HCT116 (cell line): ENCODE data around the gene MUC5B. TPM values are rescaled to one million over a fixed set of nuclear protein-coding genes. Genes with fewer than 3 reads are reported as not detected.

Source experiments
- ATAC-seq: fragments of 200-7000 bp; cut with Tn5 transposase; 2 replicates; pipeline ENCODE4 v1.9.1; 2020; ENCODE audit warnings: mild to moderate bottlenecking, moderate library complexity
- BruUV-seq: library from RNA; stranded (reverse); fragments of 400-500 nt; replicated peaks from 2 replicates; lab custom pipeline; 2021; lab: Mats Ljungman, UMichigan
- CTCF ChIA-PET: fragments of 300-600 bp; sonication (Branson Sonifier 250); formaldehyde crosslinking; loops from one replicate; lab custom pipeline; 2021; ENCODE audit warnings: antibody characterized with exemption; lab: Charles Lee
- POLR2A ChIA-PET: fragments of 300-600, 350-600 bp; sonication (Branson Sonifier 250); formaldehyde crosslinking; loops from one replicate; lab custom pipeline; 2021; ENCODE audit warnings: antibody characterized with exemption; lab: Charles Lee
- RAD21 ChIA-PET, 2 experiments: fragments of 300-600 bp; sonication (Branson Sonifier 250); formaldehyde crosslinking; loops; one replicate each; lab custom pipeline; 2023; ENCODE audit warnings: low total read pairs in 2 of 2; ENCODE audit not compliant: uncharacterized antibody in 2 of 2, unreplicated experiment in 2 of 2, low non-redundant PET in 1 of 2; lab: Charles Lee
- DNase-seq: peaks from one replicate; pipeline ENCODE4 v3.0.0-alpha.2; 2010; ENCODE audit warnings: low read depth, low spot score
- H2AFZ ChIP-seq: fragments of 200-600 bp; shearing (Covaris generic), sonication (generic); 2 replicates; pipeline ENCODE4 v1.6.1; 2017; ENCODE audit warnings: low read depth, mixed run types, mixed read lengths, antibody characterized with exemption, low read length; ENCODE audit not compliant: poor library complexity, severe bottlenecking
- H3K27ac ChIP-seq: 2 replicates; pipeline ENCODE4 v1.5.1; 2012; ENCODE audit warnings: low read depth, low read length
- H3K27me3 ChIP-seq: fragments of 200-600 bp; sonication (generic); 2 replicates; pipeline ENCODE4 v1.6.1; 2016; ENCODE audit warnings: mixed run types, low read length, mixed read lengths; ENCODE audit not compliant: insufficient read depth
- H3K36me3 ChIP-seq, 2 experiments: fragments of 200-500 bp in 1 of 2; fragments of 200-600 bp in 1 of 2; sonication (Bioruptor generic) in 1 of 2; sonication (generic) in 1 of 2; 2 replicates each; pipeline versions ENCODE4 v1.5.1 to v1.6.1; 2014 to 2016; ENCODE audit warnings: low read length in 2 of 2, inconsistent platforms in 1 of 2, mixed read lengths in 1 of 2, mixed run types in 1 of 2; ENCODE audit not compliant: insufficient read depth in 2 of 2, control insufficient read depth in 1 of 2
- H3K4me1 ChIP-seq, 2 experiments: fragments of 200-600 bp in 1 of 2; sonication (generic) in 1 of 2; 2 replicates each; pipeline versions ENCODE4 v1.5.1 to v1.6.1; 2012 to 2017; ENCODE audit warnings: low read length in 2 of 2, inconsistent platforms in 1 of 2, mild to moderate bottlenecking in 1 of 2, mixed read lengths in 1 of 2, mixed run types in 1 of 2, moderate library complexity in 1 of 2; ENCODE audit not compliant: insufficient read depth in 2 of 2, control insufficient read depth in 1 of 2
- H3K4me2 ChIP-seq: fragments of 200-600 bp; sonication (generic); 2 replicates; pipeline ENCODE4 v1.6.1; 2017; ENCODE audit warnings: mixed run types, low read length, mixed read lengths
- H3K4me3 ChIP-seq, 2 experiments: fragments of 200-600 bp in 1 of 2; sonication (generic) in 1 of 2; replicated peaks in 1 of 2; 2 replicates each; pipeline ENCODE4 v1.5.1; 2011 to 2016; ENCODE audit warnings: low read length in 2 of 2, control low read depth in 1 of 2, low read depth in 1 of 2, mild to moderate bottlenecking in 1 of 2, mixed read lengths in 1 of 2, mixed run types in 1 of 2
- H3K79me2 ChIP-seq: fragments of 200-600 bp; sonication (generic); 2 replicates; pipeline ENCODE4 v1.6.1; 2017; ENCODE audit warnings: mild to moderate bottlenecking, mixed run types, low read length, moderate library complexity, mixed read lengths; ENCODE audit not compliant: insufficient read depth
- H3K9ac ChIP-seq: fragments of 200-600 bp; sonication (generic); 2 replicates; pipeline ENCODE4 v1.6.1; 2016; ENCODE audit warnings: low read length, mixed read lengths
- H3K9me2 ChIP-seq: fragments of 200-600 bp; sonication (generic), shearing (Covaris generic); 2 replicates; pipeline ENCODE4 v1.6.1; 2017; ENCODE audit warnings: mixed run types, mild to moderate bottlenecking, moderate library complexity; ENCODE audit not compliant: insufficient read depth
- H3K9me3 ChIP-seq, 2 experiments: fragments of 200-500 bp in 1 of 2; fragments of 200-600 bp in 1 of 2; sonication (Bioruptor generic) in 1 of 2; sonication (generic) in 1 of 2; 2 replicates each; pipeline ENCODE4 v1.6.1; 2014 to 2017; ENCODE audit warnings: low read length in 2 of 2, mixed read lengths in 2 of 2, inconsistent platforms in 1 of 2, low read depth in 1 of 2, mild to moderate bottlenecking in 1 of 2, mixed run types in 1 of 2, moderate library complexity in 1 of 2; ENCODE audit not compliant: control insufficient read depth in 1 of 2, insufficient read depth in 1 of 2
- H4K20me1 ChIP-seq: fragments of 200-600 bp; sonication (generic), shearing (Covaris generic); 2 replicates; pipeline ENCODE4 v1.6.1; 2017; ENCODE audit warnings: mixed run types, mild to moderate bottlenecking, moderate library complexity; ENCODE audit not compliant: insufficient read depth
- CBX3 ChIP-seq: IDR thresholded peaks from 2 replicates; pipeline ENCODE4 v1.6.1; 2012; ENCODE audit warnings: low read depth
- CEBPB ChIP-seq: IDR thresholded peaks from 2 replicates; pipeline ENCODE4 v1.6.1; 2012; ENCODE audit warnings: low read depth
- EGR1 ChIP-seq: IDR thresholded peaks from 2 replicates; pipeline ENCODE4 v1.6.1; 2012; ENCODE audit warnings: low read depth
- EZH2 ChIP-seq: fragments of 200-600 bp; sonication (generic); IDR thresholded peaks from 2 replicates; pipeline ENCODE4 v1.6.1; 2017; ENCODE audit warnings: antibody characterized with exemption, mixed run types
- FOSL1 ChIP-seq: IDR thresholded peaks from 2 replicates; pipeline ENCODE4 v1.6.1; 2012; ENCODE audit warnings: low read depth
- JUND ChIP-seq: IDR thresholded peaks from 2 replicates; pipeline ENCODE4 v1.6.1; 2012
- POLR2A ChIP-seq: IDR thresholded peaks from 2 replicates; pipeline ENCODE4 v1.7.0; 2011; ENCODE audit warnings: borderline replicate concordance; ENCODE audit not compliant: insufficient read depth, insufficient read length; ENCODE audit errors: extremely low read depth
- RAD21 ChIP-seq: IDR thresholded peaks from 2 replicates; pipeline ENCODE4 v1.6.1; 2012; ENCODE audit warnings: low read depth, mild to moderate bottlenecking
- YY1 ChIP-seq: IDR thresholded peaks from 2 replicates; pipeline ENCODE4 v1.6.1; 2011; ENCODE audit warnings: low read length, low read depth, moderate library complexity, mild to moderate bottlenecking; ENCODE audit not compliant: insufficient replicate concordance; ENCODE audit errors: extremely low read depth
- ZFX ChIP-seq: fragments of 450-650 bp; IDR thresholded peaks from 2 replicates; pipeline ENCODE4 v1.6.1; 2017
- ZNF274 ChIP-seq: fragments of 200-500 bp; sonication (Bioruptor generic); IDR thresholded peaks from 2 replicates; pipeline ENCODE4 v1.6.1; 2014; ENCODE audit warnings: mild to moderate bottlenecking, low read depth, low read length, inconsistent platforms
- intact Hi-C: fragments of 100-400 bp; cut with micrococcal nuclease; formaldehyde crosslinking; loops from 2 replicates; pipeline ENCODE4 v1.10.0; 2022
- total RNA-seq: library from RNA; stranded (reverse); gene quantifications from one replicate; pipeline ENCODE4 v1.2.1, GENCODE V29; 2021; ENCODE audit not compliant: unreplicated experiment
- TF ChIP-seq, protein P1 (sequence below): IDR thresholded peaks from 2 replicates; pipeline ENCODE4 v1.6.1; 2012; ENCODE audit warnings: low read depth
- TF ChIP-seq, protein P2 (sequence below): IDR thresholded peaks from 2 replicates; pipeline ENCODE4 v1.6.1; 2012
- TF ChIP-seq, protein P3 (sequence below): IDR thresholded peaks from 2 replicates; pipeline ENCODE4 v1.6.1; 2012
- TF ChIP-seq, protein P4 (sequence below), 3 experiments: fragments of 200-600 bp in 1 of 3; sonication (generic) in 1 of 3; IDR thresholded peaks in 2 of 3; conservative IDR thresholded peaks in 1 of 3; 2 replicates each; pipeline ENCODE4 v1.5.1; 2012 to 2017; ENCODE audit warnings: low read depth in 2 of 3, low read length in 2 of 3, antibody characterized with exemption in 1 of 3, borderline replicate concordance in 1 of 3, control low read depth in 1 of 3, mild to moderate bottlenecking in 1 of 3, mixed read lengths in 1 of 3, mixed run types in 1 of 3, moderate library complexity in 1 of 3; ENCODE audit not compliant: insufficient read depth in 1 of 3

The MUC5B gene
- total RNA-seq, 1 experiment from 2014 or later, result 1.5 TPM

DNA sequence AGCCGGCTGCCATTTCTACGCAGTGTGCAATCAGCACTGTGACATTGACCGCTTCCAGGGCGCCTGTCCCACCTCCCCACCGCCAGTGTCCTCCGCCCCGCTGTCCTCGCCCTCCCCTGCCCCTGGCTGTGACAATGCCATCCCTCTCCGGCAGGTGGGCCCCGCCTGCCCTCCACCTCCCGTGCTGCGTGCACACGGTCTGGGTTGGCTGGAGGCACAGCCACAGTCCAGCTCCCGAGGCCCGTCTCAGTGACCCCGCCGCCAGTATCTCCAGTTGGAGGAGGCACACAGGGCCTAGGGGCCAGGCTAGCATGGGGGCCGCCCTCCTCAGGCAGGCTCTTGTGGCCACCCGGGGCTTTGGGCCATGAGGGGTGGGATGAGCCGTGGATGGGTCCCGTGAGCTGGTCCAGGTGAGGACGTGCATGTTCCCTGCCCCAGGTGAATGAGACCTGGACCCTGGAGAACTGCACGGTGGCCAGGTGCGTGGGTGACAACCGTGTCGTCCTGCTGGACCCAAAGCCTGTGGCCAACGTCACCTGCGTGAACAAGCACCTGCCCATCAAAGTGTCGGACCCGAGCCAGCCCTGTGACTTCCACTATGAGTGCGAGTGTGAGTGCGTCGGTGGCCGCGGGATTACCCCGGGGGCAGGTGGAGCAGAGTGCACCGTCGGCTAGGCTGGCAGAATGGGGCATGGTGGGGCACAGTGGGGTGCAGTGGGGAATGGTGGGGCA, 29.7 kb downstream of the MUC5B start:
- no peaks in the 10 kb centered on the region for H4K20me1 ChIP-seq
- no peaks in the 10 kb centered on the region for H3K9me2 ChIP-seq
- no peaks in the 10 kb centered on the region for H3K36me3 ChIP-seq
- intact Hi-C loops, result no loop called here
- no peak overlapping the region for H3K4me3 ChIP-seq
- TF ChIP-seq RAD21, result no peak
- TF ChIP-seq EZH2, result no peak
- no peak for TF ChIP-seq ZNF274
- TF ChIP-seq, protein P1, sequence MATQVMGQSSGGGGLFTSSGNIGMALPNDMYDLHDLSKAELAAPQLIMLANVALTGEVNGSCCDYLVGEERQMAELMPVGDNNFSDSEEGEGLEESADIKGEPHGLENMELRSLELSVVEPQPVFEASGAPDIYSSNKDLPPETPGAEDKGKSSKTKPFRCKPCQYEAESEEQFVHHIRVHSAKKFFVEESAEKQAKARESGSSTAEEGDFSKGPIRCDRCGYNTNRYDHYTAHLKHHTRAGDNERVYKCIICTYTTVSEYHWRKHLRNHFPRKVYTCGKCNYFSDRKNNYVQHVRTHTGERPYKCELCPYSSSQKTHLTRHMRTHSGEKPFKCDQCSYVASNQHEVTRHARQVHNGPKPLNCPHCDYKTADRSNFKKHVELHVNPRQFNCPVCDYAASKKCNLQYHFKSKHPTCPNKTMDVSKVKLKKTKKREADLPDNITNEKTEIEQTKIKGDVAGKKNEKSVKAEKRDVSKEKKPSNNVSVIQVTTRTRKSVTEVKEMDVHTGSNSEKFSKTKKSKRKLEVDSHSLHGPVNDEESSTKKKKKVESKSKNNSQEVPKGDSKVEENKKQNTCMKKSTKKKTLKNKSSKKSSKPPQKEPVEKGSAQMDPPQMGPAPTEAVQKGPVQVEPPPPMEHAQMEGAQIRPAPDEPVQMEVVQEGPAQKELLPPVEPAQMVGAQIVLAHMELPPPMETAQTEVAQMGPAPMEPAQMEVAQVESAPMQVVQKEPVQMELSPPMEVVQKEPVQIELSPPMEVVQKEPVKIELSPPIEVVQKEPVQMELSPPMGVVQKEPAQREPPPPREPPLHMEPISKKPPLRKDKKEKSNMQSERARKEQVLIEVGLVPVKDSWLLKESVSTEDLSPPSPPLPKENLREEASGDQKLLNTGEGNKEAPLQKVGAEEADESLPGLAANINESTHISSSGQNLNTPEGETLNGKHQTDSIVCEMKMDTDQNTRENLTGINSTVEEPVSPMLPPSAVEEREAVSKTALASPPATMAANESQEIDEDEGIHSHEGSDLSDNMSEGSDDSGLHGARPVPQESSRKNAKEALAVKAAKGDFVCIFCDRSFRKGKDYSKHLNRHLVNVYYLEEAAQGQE, result no peak
- no peak for TF ChIP-seq POLR2A
- TF ChIP-seq, protein P2, sequence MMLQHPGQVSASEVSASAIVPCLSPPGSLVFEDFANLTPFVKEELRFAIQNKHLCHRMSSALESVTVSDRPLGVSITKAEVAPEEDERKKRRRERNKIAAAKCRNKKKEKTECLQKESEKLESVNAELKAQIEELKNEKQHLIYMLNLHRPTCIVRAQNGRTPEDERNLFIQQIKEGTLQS, result no peak
- no peak for TF ChIP-seq FOSL1
- no peak for TF ChIP-seq CBX3
- no peak for TF ChIP-seq CEBPB
- no peak for TF ChIP-seq ZFX
- TF ChIP-seq, protein P3, sequence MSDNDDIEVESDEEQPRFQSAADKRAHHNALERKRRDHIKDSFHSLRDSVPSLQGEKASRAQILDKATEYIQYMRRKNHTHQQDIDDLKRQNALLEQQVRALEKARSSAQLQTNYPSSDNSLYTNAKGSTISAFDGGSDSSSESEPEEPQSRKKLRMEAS, result no peak
- no peak for TF ChIP-seq JUND
- TF ChIP-seq YY1, result no peak
- TF ChIP-seq, protein P4, sequence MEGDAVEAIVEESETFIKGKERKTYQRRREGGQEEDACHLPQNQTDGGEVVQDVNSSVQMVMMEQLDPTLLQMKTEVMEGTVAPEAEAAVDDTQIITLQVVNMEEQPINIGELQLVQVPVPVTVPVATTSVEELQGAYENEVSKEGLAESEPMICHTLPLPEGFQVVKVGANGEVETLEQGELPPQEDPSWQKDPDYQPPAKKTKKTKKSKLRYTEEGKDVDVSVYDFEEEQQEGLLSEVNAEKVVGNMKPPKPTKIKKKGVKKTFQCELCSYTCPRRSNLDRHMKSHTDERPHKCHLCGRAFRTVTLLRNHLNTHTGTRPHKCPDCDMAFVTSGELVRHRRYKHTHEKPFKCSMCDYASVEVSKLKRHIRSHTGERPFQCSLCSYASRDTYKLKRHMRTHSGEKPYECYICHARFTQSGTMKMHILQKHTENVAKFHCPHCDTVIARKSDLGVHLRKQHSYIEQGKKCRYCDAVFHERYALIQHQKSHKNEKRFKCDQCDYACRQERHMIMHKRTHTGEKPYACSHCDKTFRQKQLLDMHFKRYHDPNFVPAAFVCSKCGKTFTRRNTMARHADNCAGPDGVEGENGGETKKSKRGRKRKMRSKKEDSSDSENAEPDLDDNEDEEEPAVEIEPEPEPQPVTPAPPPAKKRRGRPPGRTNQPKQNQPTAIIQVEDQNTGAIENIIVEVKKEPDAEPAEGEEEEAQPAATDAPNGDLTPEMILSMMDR (IDR thresholded peaks at IDR 0.05 in 2 of 3, conservative IDR thresholded peaks at IDR 0.05 in 1 of 3; ENCODE audit: borderline replicate concordance in 1 of 3, insufficient read depth in 1 of 3, low read depth in 2 of 3, low read length in 2 of 3), result no peak
- TF ChIP-seq EGR1, result no peak
- no peak overlapping the region for H2AFZ ChIP-seq
- H3K27ac ChIP-seq, result no peak overlapping the region; the same call in 1 of the 2 replicates
- H3K9me3 ChIP-seq, result no peaks in the 10 kb centered on the region; a peak in 1 of 4 replicates
- H3K9ac ChIP-seq, result no peak overlapping the region
- H3K4me1 ChIP-seq, result no peaks in the 10 kb centered on the region; a peak in 1 of 4 replicates
- ATAC-seq (no peak), DNase-seq (no peak)
- no peak overlapping the region for H3K4me2 ChIP-seq
- ChIA-PET POLR2A (no interaction called here), CTCF (interaction anchor here (0.6 kb wide), 1 partner anchor 10 kb away, joined by 3 read pairs; no protein-coding TSS in a partner anchor), RAD21 (no interaction called here)
- H3K27me3 ChIP-seq, result no peaks in the 10 kb centered on the region
- no peaks in the 10 kb centered on the region for H3K79me2 ChIP-seq
- no TSS peak for BruUV-seq
